Neutrophil (primary cell): ENCODE data around the gene METTL6.
"Not testable (repeated sequence)": the region's sequence is repeated elsewhere in the genome, so short reads cannot be mapped to it uniquely, and the experiment has no call there.

Source experiments
- H3K27ac ChIP-seq: fragments of 200-600 bp; sonication (generic); 2 replicates; pipeline ENCODE4 v1.5.1; 2016; ENCODE audit warnings: mild to moderate bottlenecking, moderate library complexity
- H3K27me3 ChIP-seq: fragments of 200-600 bp; sonication (generic); 2 replicates; pipeline ENCODE4 v1.6.0; 2016; ENCODE audit warnings: mild to moderate bottlenecking
- H3K36me3 ChIP-seq: fragments of 200-600 bp; sonication (generic); 2 replicates; pipeline ENCODE4 v1.5.1; 2017
- H3K4me1 ChIP-seq, 2 experiments: fragments of 200-600 bp in 1 of 2; sonication (generic) in 1 of 2; 1 replicate in 1 of 2; 2 replicates in 1 of 2; pipeline versions ENCODE4 v1.5.1 to v1.6.1; 2013 to 2016; ENCODE audit warnings: low read depth in 1 of 2, low read length in 1 of 2, mild to moderate bottlenecking in 1 of 2, moderate library complexity in 1 of 2; ENCODE audit not compliant: control insufficient read depth in 1 of 2, insufficient read depth in 1 of 2
- H3K4me3 ChIP-seq, 2 experiments: fragments of 200-600 bp in 1 of 2; sonication (generic) in 1 of 2; 1 replicate in 1 of 2; 2 replicates in 1 of 2; pipeline ENCODE4 v1.5.1; 2013 to 2016; ENCODE audit warnings: low read depth in 1 of 2, low read length in 1 of 2, mild to moderate bottlenecking in 1 of 2, moderate library complexity in 1 of 2
- H3K9me3 ChIP-seq: fragments of 200-600 bp; sonication (generic); 2 replicates; pipeline ENCODE4 v1.5.1; 2016
- CTCF ChIP-seq: fragments of 200-600 bp; sonication (generic); IDR thresholded peaks from 2 replicates; pipeline ENCODE4 v1.5.1; 2016; ENCODE audit warnings: antibody characterized with exemption

METTL6 gene

GRCh38 chr3:15420871-15421270 lies 6.5 kb downstream of the METTL6 start:
- Histone ChIP-seq H3K4me3 (no peak overlapping the region), H3K9me3 (no peaks in the 10 kb centered on the region), H3K36me3 (peaks cover 62% of the 10 kb centered on the region), H3K4me1 (no peaks in the 10 kb centered on the region), H3K27ac (no peak overlapping the region), H3K27me3 (no peaks in the 10 kb centered on the region)
- TF ChIP-seq CTCF, result no peak

DNA sequence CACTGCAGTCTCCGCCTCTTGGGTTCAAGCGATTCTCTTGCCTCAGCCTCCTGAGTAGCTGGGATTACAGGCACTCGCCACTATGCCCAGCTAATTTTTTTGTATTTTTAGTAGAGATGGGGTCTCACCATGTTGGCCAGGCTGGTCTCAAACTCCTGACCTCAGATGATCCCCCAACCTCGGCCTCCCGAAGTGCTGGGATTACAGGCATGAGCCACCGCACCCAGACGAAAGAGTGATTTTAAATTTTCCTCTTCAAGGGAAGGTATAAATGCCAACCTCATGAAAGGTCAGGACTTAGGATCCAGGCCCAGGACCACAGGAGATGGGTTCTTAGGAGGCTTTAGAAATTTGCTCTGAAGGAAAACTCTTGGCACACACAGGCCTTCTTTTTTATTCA lies 16.4 kb downstream of the METTL6 start:
- peaks cover 58% of the 10 kb centered on the region for H3K36me3 ChIP-seq
- H3K27me3 ChIP-seq, H3K27ac ChIP-seq, H3K9me3 ChIP-seq, H3K4me3 ChIP-seq: not testable (repeated sequence)
- peaks cover 10 to 12% of the 10 kb centered on the region in 2 experiments for H3K4me1 ChIP-seq

- peaks cover 47% of the 10 kb centered on the region for H3K36me3 ChIP-seq
- no peak for TF ChIP-seq CTCF
- H3K4me1 ChIP-seq, result peaks cover 13 to 14% of the 10 kb centered on the region in 2 experiments
- H3K27ac ChIP-seq, result no peak overlapping the region
- H3K4me3 ChIP-seq, result no peak overlapping the region
- H3K27me3 ChIP-seq, result no peaks in the 10 kb centered on the region
- H3K9me3 ChIP-seq, result no peaks in the 10 kb centered on the region
Measured at GRCh38 chr3:15409774-15410173, 17.6 kb downstream of the METTL6 start.

- Histone ChIP-seq H3K36me3 (peaks cover 41% of the 10 kb centered on the region), H3K27ac (no peak overlapping the region), H3K4me3 (no peak overlapping the region), H3K27me3 (no peaks in the 10 kb centered on the region), H3K9me3 (no peaks in the 10 kb centered on the region), H3K4me1 (peaks cover 17 to 20% of the 10 kb centered on the region in 2 experiments)
- TF ChIP-seq CTCF, result no peak
Measured at GRCh38 chr3:15409239-15409638, 18.1 kb downstream of the METTL6 start.

DNA sequence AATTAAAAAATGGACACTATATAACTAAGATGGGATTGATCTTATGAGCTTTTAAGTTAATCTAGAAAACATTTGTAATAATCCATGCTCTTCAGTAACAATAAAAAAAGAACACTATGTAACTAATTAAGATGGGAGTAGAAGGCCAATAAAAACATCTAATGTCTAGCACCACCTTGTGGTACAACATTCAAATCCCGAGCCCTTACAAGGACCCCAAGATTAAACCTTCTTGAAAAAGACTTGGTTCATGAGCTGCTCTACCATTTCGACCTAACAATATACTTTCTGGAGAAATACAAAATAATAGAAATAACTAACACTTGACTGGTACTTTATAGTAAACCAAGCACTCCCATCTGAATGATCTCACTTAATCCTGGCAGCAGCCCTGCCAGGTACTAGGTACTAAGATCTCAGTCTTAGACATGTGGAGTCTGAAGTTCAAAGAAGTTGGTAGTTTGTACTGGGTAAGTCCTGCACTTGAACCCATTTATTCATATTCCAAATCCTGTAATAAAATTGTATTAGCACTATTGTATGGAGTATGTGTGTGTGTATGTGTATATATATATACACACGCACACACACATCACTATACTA lies 21.8 kb downstream of the METTL6 start:
- no peak for TF ChIP-seq CTCF
- Histone ChIP-seq H3K36me3 (peaks cover 8% of the 10 kb centered on the region), H3K27ac (no peak overlapping the region), H3K4me3 (no peak overlapping the region), H3K4me1 (peaks cover 28 to 34% of the 10 kb centered on the region in 2 experiments), H3K9me3 (no peaks in the 10 kb centered on the region), H3K27me3 (no peaks in the 10 kb centered on the region)

DNA sequence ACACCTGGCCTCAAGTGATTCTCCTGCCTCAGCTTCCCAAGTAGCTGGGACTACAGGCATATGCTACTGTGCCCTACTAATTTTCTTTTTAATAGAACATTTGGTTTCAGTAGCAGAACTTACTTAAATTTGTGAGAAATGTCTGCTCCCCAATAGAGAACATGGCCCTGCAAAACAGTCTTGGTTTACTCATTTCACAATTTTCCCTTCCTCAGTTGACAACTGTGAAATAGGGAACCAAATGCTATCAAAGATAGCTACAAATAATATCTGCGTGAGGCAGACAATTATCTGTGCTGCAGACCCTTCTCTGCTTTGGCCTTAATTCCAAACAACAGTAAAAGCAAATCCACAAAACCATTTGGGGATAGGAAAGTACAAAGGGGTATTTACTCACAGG lies 22.6 kb downstream of the METTL6 start:
- H3K36me3 ChIP-seq, result peaks cover 4% of the 10 kb centered on the region
- H3K27ac ChIP-seq, result peak overlapping the region; percentile 49
- H3K4me1 ChIP-seq, result peaks cover 28 to 34% of the 10 kb centered on the region in 2 experiments
- no peaks in the 10 kb centered on the region for H3K9me3 ChIP-seq
- H3K4me3 ChIP-seq, result no peak overlapping the region
- no peak for TF ChIP-seq CTCF
- H3K27me3 ChIP-seq, result no peaks in the 10 kb centered on the region
